Mucosa of descending colon (tissue), 3 donors: ENCODE data around the gene DENND1A. TPM values are rescaled to one million over a fixed set of nuclear protein-coding genes. Genes with fewer than 3 reads are reported as not detected.
A peak's percentile ranks its signal among the peaks of the same experiment; 100 is the strongest.
"Not testable (repeated sequence)": the region's sequence is repeated elsewhere in the genome, so short reads cannot be mapped to it uniquely, and the experiment has no call there.

Source experiments
- ATAC-seq: fragments of 200-7000 bp; cut with Tn5 transposase; one replicate; pipeline ENCODE4 v1.9.1; 2020; ENCODE audit warnings: mild to moderate bottlenecking, moderate library complexity
- DNase-seq, 3 donors: peaks; one replicate each; pipeline ENCODE4 v3.0.0-alpha.2; 2020
- H3K36me3 ChIP-seq: fragments of 200-600 bp; one replicate; pipeline ENCODE4 v1.8.0; 2021; ENCODE audit warnings: low read depth, mild to moderate bottlenecking
- H3K4me1 ChIP-seq: fragments of 200-600 bp; one replicate; pipeline ENCODE4 v1.8.0; 2021; ENCODE audit warnings: low read depth, mild to moderate bottlenecking
- H3K4me3 ChIP-seq: fragments of 200-600 bp; one replicate; pipeline ENCODE4 v1.8.0; 2021; ENCODE audit warnings: mild to moderate bottlenecking
- H3K9me3 ChIP-seq: fragments of 200-600 bp; one replicate; pipeline ENCODE4 v1.8.0; 2021; ENCODE audit warnings: mild to moderate bottlenecking
- CTCF ChIP-seq: fragments of 200-600 bp; IDR thresholded peaks from one replicate; pipeline ENCODE4 v1.8.0; 2022; ENCODE audit warnings: antibody characterized with exemption, mild to moderate bottlenecking
- intact Hi-C, 2 donors: fragments of 100-400 bp; cut with DNase I in 1 of 2; cut with micrococcal nuclease in 1 of 2; formaldehyde crosslinking; loops; one replicate each; pipeline versions ENCODE4 v1.11.0 to v1.11.1; 2022; cut with DNase I, micrococcal nuclease
- total RNA-seq, 3 donors: library from RNA; stranded (reverse); fragmentation: NEBNext Ultra II Directional in 2 of 3; extraction: Animal tissue kit (Norgen Biotek cat#: 25700) in 2 of 3; gene quantifications; one replicate each; pipeline versions ENCODE4 v1.2.1 to v1.2.4, GENCODE V29; 2021 to 2023
- donor health status: DM: no; HTN: no; CAD: no; lungs with moderate emphysema.
- donor health status: DM: no; HTN: no; CAD: no.
- donor health status: DM: no; HTN: yes; CAD: no.

The DENND1A gene
- total RNA-seq, 3 donors from 2014 or later: 32.8 to 50.0 (median 35.1) TPM

- ATAC-seq (no peak), DNase-seq (no peak)
- intact Hi-C loops: no loop called here
- no peaks in the 10 kb centered on the region for H3K9me3 ChIP-seq
- H3K4me1 ChIP-seq: peaks cover 16% of the 10 kb centered on the region
- no peak overlapping the region for H3K4me3 ChIP-seq
- no peaks in the 10 kb centered on the region for H3K36me3 ChIP-seq
- TF ChIP-seq CTCF: no peak
Observed at GRCh38 chr9:123938401-123938800, 8.5 kb upstream of the DENND1A start.

- ATAC-seq, intact Hi-C loops, H3K36me3 ChIP-seq, H3K4me3 ChIP-seq, H3K4me1 ChIP-seq, DNase-seq, H3K9me3 ChIP-seq: not testable (repeated sequence)
Observed at GRCh38 chr9:123936575-123936974, 6.6 kb upstream of the DENND1A start.

GRCh38 chr9:123933440-123934212, 3.7 kb upstream of the DENND1A start:
- intact Hi-C loops: no loop called here
- no peak overlapping the region for H3K4me3 ChIP-seq
- ATAC-seq (peak; percentile 67), DNase-seq (no peak)
- no peaks in the 10 kb centered on the region for H3K9me3 ChIP-seq
- no peaks in the 10 kb centered on the region for H3K36me3 ChIP-seq
- peaks cover 7% of the 10 kb centered on the region for H3K4me1 ChIP-seq
- no peak for TF ChIP-seq CTCF

GRCh38 chr9:123929177-123929869, 603 bp downstream of the DENND1A start:
- intact Hi-C loops: no loop called here
- ATAC-seq (peak; percentile 48), DNase-seq (peak; percentile 48 to 73 (median 66))
- H3K4me1 ChIP-seq: peaks cover 21% of the 10 kb centered on the region
- peak overlapping the region; percentile 48 for H3K4me3 ChIP-seq
- TF ChIP-seq CTCF: no peak
- no peaks in the 10 kb centered on the region for H3K36me3 ChIP-seq
- H3K9me3 ChIP-seq: no peaks in the 10 kb centered on the region

- Histone ChIP-seq H3K4me1 (peaks cover 18% of the 10 kb centered on the region), H3K4me3 (peak overlapping the region; percentile 48), H3K36me3 (no peaks in the 10 kb centered on the region), H3K9me3 (no peaks in the 10 kb centered on the region)
- DNase-seq (no peak), ATAC-seq (no peak)
- intact Hi-C loops: no loop called here
- no peak for TF ChIP-seq CTCF
Observed at GRCh38 chr9:123928533-123929176, 1.3 kb downstream of the DENND1A start.
